Activated T-cell treated with anti-CD3 and anti-CD28 coated beads, Interleukin-2, amount 50 U/mL, for 24 hours (primary cell): Measurements from ENCODE around the gene KIAA1549.
"Not testable (repeated sequence)": the region's sequence is repeated elsewhere in the genome, so short reads cannot be mapped to it uniquely, and the experiment has no call there.

Experiments used
- DNase-seq: peaks from one replicate; pipeline ENCODE4 v3.0.0-alpha.2; 2020
- H3K27ac Mint-ChIP-seq: 2 replicates; pipeline ENCODE4 v1.8.0; 2020; ENCODE audit warnings: mild to moderate bottlenecking, mixed read lengths
- H3K27me3 Mint-ChIP-seq: 2 replicates; pipeline ENCODE4 v1.8.0; 2020; ENCODE audit warnings: mixed read lengths
- H3K36me3 Mint-ChIP-seq: 2 replicates; pipeline ENCODE4 v1.8.0; 2020; ENCODE audit warnings: low read depth, mixed read lengths
- H3K4me1 Mint-ChIP-seq: 2 replicates; pipeline ENCODE4 v1.8.0; 2020; ENCODE audit warnings: low read depth, mixed read lengths
- H3K4me3 Mint-ChIP-seq: 2 replicates; pipeline ENCODE4 v1.8.0; 2020; ENCODE audit warnings: mild to moderate bottlenecking, moderate library complexity, mixed read lengths
- H3K9me3 Mint-ChIP-seq: 2 replicates; pipeline ENCODE4 v1.8.0; 2020; ENCODE audit warnings: mixed read lengths

KIAA1549 gene

DNA sequence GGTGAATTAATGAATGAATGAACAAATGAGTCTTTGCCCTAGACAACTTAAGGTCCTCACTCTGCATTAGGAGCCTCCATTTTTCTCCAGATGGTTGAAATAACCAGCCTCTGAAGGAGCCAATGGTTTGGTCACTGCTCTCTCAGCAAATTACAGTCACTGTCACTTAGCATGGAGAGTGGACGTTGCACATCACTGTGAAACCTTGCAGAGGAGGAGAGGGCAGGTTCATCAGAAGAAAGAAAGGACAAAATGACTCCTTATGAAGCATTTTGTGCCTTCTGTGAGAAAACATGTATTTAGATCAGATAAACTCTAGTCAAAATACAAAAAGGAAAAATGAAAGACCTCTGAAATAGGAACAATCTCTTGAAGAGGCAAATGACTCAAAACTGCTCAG lies 176.6 kb downstream of the KIAA1549 start:
- no peaks in the 10 kb centered on the region for H3K36me3 Mint-ChIP-seq
- H3K9me3 Mint-ChIP-seq: no peaks in the 10 kb centered on the region
- peaks cover 2% of the 10 kb centered on the region for H3K4me1 Mint-ChIP-seq
- H3K27ac Mint-ChIP-seq: no peak overlapping the region
- no peaks in the 10 kb centered on the region for H3K27me3 Mint-ChIP-seq
- no peak for DNase-seq
- H3K4me3 Mint-ChIP-seq: no peak overlapping the region

DNA sequence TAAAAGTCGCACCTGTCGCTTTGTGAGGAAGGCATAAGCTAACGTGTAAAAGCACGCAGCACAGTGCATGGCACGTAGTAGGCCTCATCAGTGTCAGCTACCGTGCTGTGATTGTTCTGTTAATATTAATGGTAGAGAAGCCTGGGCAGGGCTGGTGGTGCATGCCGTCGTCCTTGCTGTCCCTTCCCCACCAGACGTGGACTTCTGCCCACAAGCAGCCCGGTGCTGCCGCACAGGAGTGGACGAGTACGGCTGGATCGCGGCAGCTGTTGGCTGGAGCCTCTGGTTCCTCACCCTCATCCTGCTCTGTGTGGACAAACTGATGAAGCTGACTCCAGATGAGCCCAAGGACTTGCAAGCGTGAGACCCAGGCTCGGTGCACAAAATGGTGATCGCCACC lies 178.5 kb downstream of the KIAA1549 start:
- no peak overlapping the region for H3K4me3 Mint-ChIP-seq
- no peaks in the 10 kb centered on the region for H3K36me3 Mint-ChIP-seq

DNA sequence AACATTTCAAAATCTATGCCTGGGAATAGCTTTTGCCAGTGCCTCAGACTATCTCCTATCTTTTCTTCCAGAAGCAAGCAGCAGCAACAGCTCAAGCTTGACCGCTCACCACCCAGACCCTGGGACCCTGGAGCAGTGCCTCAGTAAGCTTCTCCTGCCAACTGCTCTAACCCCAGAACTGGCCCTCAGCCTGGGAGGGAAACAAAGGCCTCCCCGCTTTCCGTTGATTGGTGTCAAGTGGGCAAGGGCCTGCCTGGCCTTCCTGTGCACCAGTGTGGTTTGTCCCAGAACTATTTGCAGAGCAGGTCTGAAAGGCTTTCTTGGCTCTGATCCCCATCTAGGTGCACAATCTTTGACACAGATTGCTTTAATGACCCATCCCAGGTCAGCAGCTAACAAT lies 179.9 kb downstream of the KIAA1549 start:
- Mint-ChIP-seq H3K4me1 (peaks cover 7% of the 10 kb centered on the region), H3K27me3 (peaks cover 2% of the 10 kb centered on the region), H3K36me3 (no peaks in the 10 kb centered on the region), H3K27ac (no peak overlapping the region), H3K4me3 (no peak overlapping the region), H3K9me3 (no peaks in the 10 kb centered on the region)
- DNase-seq: no peak

More for the DNA sequence above, 178.5 kb downstream of the KIAA1549 start:
- H3K27ac Mint-ChIP-seq: no peak overlapping the region
- H3K9me3 Mint-ChIP-seq: no peaks in the 10 kb centered on the region
- H3K27me3 Mint-ChIP-seq: no peaks in the 10 kb centered on the region
- DNase-seq: no peak
- peaks cover 4% of the 10 kb centered on the region for H3K4me1 Mint-ChIP-seq

DNA sequence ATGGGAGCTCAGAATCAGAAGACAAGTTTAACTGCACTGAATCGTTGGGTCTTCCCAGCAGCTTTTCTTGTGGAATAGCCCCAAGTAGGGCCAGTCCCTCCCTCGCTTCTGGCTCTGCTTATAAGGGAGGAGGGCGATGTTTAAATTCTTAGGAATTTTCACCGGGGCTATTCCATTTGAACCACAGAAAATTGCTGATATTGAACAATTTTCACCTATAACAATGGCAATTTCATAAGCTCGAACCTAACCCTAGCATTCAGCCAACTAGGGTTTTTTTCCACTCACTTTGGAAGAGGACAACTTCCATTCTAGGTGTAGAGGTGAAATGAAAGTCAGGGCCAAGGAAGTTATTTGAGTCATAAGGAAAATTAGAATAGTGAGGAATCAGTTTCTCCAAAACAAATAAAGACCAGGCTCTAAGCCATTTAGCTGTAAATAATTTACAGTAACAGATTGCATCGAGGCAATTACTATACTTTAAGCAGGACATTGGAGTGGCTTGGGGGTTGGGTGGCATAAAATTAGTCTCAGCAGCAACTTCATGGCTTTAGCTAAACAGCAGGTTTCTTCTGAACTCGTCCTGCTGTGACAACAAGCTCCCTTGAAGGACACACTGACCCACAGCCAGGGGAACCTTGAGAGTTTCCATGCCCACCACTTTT lies 181.7 kb downstream of the KIAA1549 start:
- peaks cover 2% of the 10 kb centered on the region for H3K27me3 Mint-ChIP-seq
- no peak for DNase-seq
- no peak overlapping the region for H3K4me3 Mint-ChIP-seq
- peaks cover 5% of the 10 kb centered on the region for H3K4me1 Mint-ChIP-seq
- H3K9me3 Mint-ChIP-seq: no peaks in the 10 kb centered on the region
- H3K36me3 Mint-ChIP-seq: no peaks in the 10 kb centered on the region
- no peak overlapping the region for H3K27ac Mint-ChIP-seq

DNA sequence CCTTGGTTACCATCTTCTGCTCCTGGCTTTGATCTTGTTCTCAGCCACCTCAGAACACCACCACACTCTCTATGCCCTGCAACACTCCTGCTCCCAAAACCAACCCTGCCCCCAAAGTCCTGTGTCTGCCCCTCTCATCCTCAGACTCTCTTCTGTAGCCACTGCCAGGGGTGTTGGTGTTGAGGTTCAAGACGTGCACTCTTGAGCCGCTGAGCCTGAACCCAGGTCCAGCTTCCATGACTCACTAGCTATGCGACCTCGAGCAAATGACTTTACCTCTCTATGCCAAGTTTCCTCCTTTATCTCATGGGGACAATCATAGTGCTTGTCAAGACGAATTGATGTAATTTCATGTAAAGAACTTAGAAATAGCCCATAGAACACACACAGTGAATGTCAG lies 182.4 kb downstream of the KIAA1549 start:
- DNase-seq: no peak
- Mint-ChIP-seq H3K27ac (no peak overlapping the region), H3K36me3 (no peaks in the 10 kb centered on the region), H3K4me1 (peaks cover 5% of the 10 kb centered on the region), H3K27me3 (peaks cover 2% of the 10 kb centered on the region), H3K9me3 (no peaks in the 10 kb centered on the region), H3K4me3 (no peak overlapping the region)

DNA sequence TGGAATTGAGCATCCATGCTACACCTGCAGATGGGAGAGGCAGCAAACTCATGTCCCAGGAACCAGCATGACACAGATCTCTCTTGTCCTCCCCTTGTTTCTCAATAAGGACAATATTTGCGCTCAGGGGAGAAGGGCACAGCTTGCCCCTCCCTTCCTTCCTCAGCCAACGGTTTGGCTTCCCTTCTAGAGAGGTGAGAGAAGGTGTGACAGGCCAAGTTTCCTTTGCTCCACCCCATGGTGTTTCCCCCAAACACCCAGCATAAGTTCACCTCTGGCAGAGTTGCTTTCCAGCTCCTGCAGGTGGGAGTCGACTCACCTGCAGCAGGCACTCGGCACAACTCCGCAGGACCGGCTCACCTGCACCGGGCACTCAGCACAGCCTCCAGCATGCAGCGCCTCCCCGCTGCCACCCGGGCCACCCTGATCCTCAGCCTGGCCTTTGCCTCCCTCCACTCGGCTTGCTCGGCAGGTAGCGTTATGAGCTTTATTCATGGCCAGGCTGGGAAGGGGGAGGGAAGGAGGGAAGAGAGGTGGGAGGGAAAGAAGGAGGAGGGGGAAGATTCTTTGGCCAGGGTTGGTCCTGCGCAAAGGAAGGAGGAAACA lies 183.4 kb downstream of the KIAA1549 start, which contains the start of the genes ATP6V0A4 and TMEM213:
Gene ATP6V0A4, minus strand, starts transcription at position 482 of the 606 bp plus-strand sequence. CDS start 26,949 bp downstream, outside the sequence.
Gene TMEM213, plus strand, starts transcription at position 280 of the 606 bp plus-strand sequence. Its CDS starts 111 bp downstream, at position 391.
- no peak within 1 kb of the TSS for H3K27ac Mint-ChIP-seq
- no peak for DNase-seq

DNA sequence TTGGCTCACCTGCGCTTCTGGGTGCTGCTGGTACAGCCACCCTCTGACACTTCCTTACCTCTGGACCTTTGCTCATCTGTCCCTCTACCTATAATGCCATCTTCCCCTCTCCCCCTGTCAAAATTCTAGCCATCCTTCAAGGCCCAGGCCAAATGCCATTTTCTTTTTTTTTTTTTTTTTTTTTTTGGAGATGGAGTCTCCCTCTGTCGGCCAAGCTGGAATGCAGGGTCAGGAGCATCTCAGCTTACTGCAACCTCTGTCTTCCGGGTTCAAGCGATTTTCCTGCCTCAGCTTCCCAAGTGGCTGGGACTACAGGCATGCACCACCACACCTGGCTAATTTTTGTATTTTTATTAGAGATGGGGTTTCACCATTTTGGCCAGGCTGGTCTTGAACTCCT lies 184.1 kb downstream of the KIAA1549 start:
- not testable (repeated sequence) for H3K27ac Mint-ChIP-seq, H3K9me3 Mint-ChIP-seq, H3K4me1 Mint-ChIP-seq, DNase-seq, H3K36me3 Mint-ChIP-seq, H3K27me3 Mint-ChIP-seq, H3K4me3 Mint-ChIP-seq

More for the DNA sequence above, 183.4 kb downstream of the KIAA1549 start, which contains the start of the genes ATP6V0A4 and TMEM213:
- Mint-ChIP-seq H3K4me1 (peaks cover 5% of the 10 kb centered on the region), H3K9me3 (no peaks in the 10 kb centered on the region), H3K36me3 (no peaks in the 10 kb centered on the region), H3K4me3 (no peak within 1 kb of the TSS), H3K27me3 (peaks cover 2% of the 10 kb centered on the region)

DNA sequence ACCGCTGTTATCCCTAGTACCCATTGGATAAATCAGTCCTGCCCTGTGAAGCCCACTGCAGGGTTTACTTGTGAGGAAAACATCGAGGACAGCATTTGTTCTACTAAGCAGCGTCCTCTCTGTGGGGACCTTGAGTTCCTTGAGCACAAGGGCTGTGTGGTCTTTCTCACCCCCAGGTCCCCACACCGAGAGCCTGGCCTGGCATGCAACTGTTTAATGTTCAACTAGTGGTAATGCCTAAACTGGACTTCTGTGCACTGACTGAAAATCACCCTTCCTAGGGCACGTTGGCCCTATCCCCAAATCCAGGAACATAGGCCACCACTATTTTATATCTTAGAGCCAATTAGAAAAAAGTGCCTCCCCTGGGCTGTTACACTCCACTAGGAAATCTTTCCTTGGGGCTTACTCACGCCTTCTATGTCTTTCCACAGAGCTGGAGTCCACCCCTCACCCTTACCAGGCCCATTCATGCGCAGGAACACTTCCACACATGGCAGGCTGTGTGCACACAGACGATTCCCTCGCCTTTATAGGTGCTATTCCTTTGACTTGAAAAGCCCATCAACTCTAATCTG lies 185.1 kb downstream of the KIAA1549 start:
- no peaks in the 10 kb centered on the region for H3K36me3 Mint-ChIP-seq
- no peak for DNase-seq
- no peak overlapping the region for H3K27ac Mint-ChIP-seq
- peaks cover 5% of the 10 kb centered on the region for H3K4me1 Mint-ChIP-seq
- H3K27me3 Mint-ChIP-seq: peaks cover 2% of the 10 kb centered on the region
- no peak overlapping the region for H3K4me3 Mint-ChIP-seq
- no peaks in the 10 kb centered on the region for H3K9me3 Mint-ChIP-seq

DNA sequence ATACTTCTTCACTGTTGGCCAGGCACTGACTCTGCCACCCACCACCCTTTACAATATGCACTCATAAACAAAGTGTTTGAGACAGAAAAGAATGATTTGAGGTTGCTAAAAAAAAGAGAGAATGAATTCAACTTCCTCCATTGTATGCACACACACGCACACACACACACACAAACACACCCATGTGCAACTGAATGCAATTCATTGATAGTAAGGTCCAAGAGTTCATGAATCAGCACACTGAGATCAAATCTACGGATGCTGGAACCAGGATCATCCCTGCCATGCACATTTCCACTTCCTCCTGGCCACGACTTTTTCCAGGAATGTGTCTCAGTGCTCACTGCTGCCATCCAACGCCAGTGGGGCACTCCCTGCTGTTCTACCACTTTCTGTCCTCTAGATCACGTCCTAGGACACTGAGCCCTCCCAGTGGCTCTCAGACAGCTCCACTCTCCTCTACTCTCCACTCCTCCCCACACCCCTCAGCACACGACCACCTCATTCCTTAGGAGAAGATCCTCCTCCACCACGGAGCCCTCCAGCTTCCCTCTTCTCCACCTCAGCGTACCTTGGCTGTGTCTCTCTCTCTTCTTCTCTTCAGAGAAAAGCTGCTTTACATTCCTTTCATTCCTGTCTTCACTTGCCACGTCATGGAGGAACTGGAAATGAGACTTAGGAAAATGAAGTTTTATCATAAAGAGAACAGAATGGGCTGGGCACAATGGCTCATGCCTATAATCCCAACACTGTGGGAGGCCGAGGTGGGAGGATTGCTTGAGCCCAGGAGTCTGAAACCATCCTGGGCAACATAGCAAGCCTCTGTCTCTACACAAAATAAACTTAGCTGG lies 195.4 kb downstream of the KIAA1549 start:
- Mint-ChIP-seq H3K27me3 (peaks cover 4% of the 10 kb centered on the region), H3K27ac (no peak overlapping the region), H3K4me1 (no peaks in the 10 kb centered on the region), H3K4me3 (no peak overlapping the region), H3K36me3 (no peaks in the 10 kb centered on the region), H3K9me3 (peaks cover 19% of the 10 kb centered on the region)
- DNase-seq: no peak

DNA sequence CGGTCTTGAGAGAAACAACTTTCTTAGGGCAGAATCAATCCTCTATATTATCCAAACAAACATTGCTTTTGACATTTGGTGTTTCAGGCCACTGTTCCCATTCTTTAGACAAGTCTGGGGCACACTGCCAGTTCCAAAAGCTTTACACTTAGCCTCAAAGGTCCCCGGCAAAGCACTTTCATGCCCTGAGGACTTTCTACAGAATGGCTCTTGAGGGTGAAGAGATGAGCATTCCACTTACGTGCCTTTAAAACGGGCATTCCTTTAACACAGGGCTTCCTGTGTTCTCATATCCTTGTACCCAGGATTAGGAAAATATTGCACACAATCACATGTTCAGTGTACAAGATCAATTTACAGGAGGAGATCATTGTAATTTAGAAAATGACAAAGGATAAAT lies 196.5 kb downstream of the KIAA1549 start:
- H3K36me3 Mint-ChIP-seq: no peaks in the 10 kb centered on the region
- H3K9me3 Mint-ChIP-seq: peaks cover 19% of the 10 kb centered on the region
- peaks cover 4% of the 10 kb centered on the region for H3K27me3 Mint-ChIP-seq
- no peak overlapping the region for H3K27ac Mint-ChIP-seq
- H3K4me3 Mint-ChIP-seq: no peak overlapping the region
- H3K4me1 Mint-ChIP-seq: no peaks in the 10 kb centered on the region
- no peak for DNase-seq
